Measurements from ENCODE around the gene EXD3.

The EXD3 gene

DNA sequence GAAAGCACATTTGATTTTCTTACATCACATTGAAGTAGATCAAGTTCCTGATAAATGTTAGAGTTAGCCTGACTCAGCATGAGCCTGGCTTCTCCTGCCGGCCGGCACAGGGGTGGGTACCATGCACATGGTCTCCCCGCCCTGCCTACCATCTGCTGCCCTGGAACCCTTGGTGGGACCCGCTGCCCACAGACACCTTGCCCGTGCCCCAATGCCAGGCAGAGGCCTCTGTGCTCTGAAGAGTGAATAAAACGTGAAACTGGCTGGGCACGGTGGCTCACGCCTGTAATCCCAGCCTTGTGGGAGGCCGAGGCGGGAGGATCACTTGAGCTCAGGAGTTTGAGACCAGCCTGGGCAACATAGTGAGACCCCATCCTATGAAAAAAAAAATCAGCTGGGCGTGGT, 17.3 kb downstream of the EXD3 start:
- in situ Hi-C loops (cut with HindIII; ENCODE audit: low pct_ligation_motif_present, low sequenced_read_pairs): no loop called here
- DNase-seq: no peak
- no peaks in the 10 kb centered on the region for H3K27me3 ChIP-seq (replicated peaks)
- H3K27ac ChIP-seq: no peak overlapping the region
- H3K4me3 ChIP-seq (ENCODE audit: low read depth, low read length): no peak overlapping the region
- H3K36me3 ChIP-seq (replicated peaks): no peaks in the 10 kb centered on the region
- TF ChIP-seq, protein P1, sequence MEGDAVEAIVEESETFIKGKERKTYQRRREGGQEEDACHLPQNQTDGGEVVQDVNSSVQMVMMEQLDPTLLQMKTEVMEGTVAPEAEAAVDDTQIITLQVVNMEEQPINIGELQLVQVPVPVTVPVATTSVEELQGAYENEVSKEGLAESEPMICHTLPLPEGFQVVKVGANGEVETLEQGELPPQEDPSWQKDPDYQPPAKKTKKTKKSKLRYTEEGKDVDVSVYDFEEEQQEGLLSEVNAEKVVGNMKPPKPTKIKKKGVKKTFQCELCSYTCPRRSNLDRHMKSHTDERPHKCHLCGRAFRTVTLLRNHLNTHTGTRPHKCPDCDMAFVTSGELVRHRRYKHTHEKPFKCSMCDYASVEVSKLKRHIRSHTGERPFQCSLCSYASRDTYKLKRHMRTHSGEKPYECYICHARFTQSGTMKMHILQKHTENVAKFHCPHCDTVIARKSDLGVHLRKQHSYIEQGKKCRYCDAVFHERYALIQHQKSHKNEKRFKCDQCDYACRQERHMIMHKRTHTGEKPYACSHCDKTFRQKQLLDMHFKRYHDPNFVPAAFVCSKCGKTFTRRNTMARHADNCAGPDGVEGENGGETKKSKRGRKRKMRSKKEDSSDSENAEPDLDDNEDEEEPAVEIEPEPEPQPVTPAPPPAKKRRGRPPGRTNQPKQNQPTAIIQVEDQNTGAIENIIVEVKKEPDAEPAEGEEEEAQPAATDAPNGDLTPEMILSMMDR (IDR thresholded peaks at IDR 0.05; ENCODE audit: low read depth, low read length, missing control alignments): no peak

DNA sequence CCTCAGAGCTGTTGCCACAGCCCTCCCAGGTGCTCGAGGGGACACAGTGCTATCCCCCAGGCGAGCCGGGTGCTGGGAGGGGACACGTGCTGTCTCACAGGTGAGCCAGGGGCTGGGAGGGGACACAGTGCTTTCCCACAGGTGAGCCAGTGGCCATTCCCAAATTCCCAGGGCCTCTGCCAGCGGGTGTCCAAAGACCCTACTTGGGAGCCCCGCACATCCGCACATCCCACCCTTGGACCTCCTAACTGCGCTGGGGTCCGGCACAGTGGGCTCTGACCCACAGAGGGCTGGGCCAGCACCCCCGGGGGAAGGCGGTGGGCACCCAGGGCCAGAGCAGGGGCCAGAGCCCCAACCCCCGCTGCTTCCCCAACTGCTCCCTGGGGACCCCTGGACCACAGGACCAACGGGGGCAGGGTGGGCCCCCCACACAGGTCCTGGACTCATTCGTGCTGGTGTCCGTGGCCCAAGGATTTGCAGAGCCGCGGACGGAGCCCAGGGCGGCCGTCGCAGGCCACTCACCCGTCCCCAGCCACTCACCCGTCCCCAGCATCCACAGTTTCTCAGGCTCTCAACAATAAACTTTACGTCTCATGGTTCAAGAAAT, 17.9 kb downstream of the EXD3 start:
- Histone ChIP-seq H3K27me3 (replicated peaks) (no peaks in the 10 kb centered on the region), H3K27ac (no peak overlapping the region), H3K36me3 (replicated peaks) (no peaks in the 10 kb centered on the region), H3K4me3 (ENCODE audit: low read depth, low read length) (no peak overlapping the region)
- in situ Hi-C loops (cut with HindIII; ENCODE audit: low pct_ligation_motif_present, low sequenced_read_pairs): no loop called here
- no peak for DNase-seq
- TF ChIP-seq, protein P1 (IDR thresholded peaks at IDR 0.05; ENCODE audit: low read depth, low read length, missing control alignments): no peak

DNA sequence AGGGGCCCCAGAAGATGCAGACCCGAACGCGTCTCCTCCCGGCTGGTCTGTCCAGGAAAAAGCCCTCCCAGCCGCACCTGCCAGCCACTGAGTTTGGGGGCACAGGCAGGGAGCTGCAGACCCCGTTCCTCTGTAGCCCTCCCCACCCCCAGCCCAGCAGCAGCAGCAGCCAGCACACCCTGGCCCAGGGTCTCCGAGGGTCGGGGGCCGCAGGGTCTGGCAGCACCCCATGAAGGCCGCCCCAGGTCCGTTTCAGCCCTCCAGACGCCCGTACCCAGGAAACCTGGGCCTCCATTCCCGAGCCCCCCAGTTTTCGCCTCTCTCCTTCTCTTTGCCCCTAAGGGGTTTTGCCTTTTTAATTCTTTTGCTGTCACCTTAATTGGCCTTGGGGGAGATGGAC, 19.7 kb downstream of the EXD3 start:
- DNase-seq: no peak
- in situ Hi-C loops (cut with HindIII; ENCODE audit: low pct_ligation_motif_present, low sequenced_read_pairs): no loop called here

DNA sequence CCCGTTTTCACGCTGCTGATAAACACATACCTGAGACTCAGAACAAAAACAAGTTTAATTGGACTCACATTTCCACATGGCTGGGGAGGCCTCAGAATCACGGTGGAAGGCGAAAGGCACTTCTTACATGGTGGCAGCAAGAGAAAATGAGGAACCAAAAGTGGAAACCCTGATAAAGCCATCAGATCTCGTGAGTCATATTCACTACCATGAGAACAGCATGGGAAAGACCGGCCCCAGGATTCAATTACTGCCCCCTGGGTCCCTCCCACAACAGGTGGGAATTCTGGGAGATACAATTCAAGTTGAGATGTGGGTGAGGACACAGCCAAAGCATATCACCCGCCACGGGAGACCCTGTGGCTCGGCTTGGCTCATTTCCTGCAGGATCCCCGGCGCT, 20.2 kb downstream of the EXD3 start:
- no peak for DNase-seq
- Histone ChIP-seq H3K27me3 (replicated peaks) (no peaks in the 10 kb centered on the region), H3K36me3 (replicated peaks) (no peaks in the 10 kb centered on the region), H3K27ac (no peak overlapping the region), H3K4me3 (ENCODE audit: low read depth, low read length) (no peak overlapping the region)
- in situ Hi-C loops (cut with HindIII; ENCODE audit: low pct_ligation_motif_present, low sequenced_read_pairs): no loop called here
- TF ChIP-seq, protein P1 (IDR thresholded peaks at IDR 0.05; ENCODE audit: low read depth, low read length, missing control alignments): no peak

More for the DNA sequence above, 19.7 kb downstream of the EXD3 start:
- Histone ChIP-seq H3K4me3 (ENCODE audit: low read depth, low read length) (no peak overlapping the region), H3K27ac (no peak overlapping the region), H3K36me3 (replicated peaks) (no peaks in the 10 kb centered on the region), H3K27me3 (replicated peaks) (no peaks in the 10 kb centered on the region)
- TF ChIP-seq, protein P1 (IDR thresholded peaks at IDR 0.05; ENCODE audit: low read depth, low read length, missing control alignments): no peak

DNA sequence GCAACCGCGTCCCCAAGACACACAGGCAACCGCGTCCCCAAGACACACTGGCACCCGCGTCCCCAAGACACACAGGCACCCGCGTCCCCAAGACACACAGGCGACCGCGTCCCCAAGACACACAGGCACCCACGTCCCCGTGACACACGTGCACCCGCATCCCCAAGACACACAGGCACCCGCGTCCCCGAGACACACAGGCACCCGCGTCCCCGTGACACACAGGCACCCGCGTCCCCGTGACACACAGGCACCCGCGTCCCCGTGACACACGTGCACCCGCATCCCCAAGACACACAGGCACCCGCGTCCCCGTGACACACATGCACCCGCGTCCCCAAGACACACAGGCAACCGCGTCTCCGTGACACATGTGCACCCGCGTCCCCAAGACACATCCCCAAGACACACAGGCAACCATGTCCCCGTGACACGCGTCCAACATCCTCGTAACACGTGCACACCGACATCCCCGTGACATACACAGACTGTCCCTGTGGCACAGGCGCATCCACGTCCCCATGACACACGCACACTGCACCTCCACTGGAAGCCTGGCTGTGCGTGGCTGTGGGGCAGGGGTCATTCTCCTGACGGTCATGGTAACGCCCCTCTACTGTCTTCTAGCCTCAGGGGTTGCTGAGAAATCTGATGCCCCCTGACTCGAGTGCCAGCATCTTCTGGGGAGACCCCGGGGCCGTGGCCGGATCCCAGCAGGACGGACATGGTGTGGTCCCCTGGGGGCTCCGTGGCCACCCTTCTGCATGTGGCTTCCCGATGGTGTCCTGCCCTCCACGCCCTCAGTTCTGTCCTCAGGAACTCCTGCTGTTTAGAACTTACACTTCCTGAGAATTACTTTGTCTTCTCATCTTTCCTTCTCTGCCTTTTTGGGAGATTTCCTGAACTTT, 24.1 kb downstream of the EXD3 start:
- H3K36me3 ChIP-seq (replicated peaks): no peaks in the 10 kb centered on the region
- no peak overlapping the region for H3K4me3 ChIP-seq (ENCODE audit: low read depth, low read length)
- no peak overlapping the region for H3K27ac ChIP-seq
- DNase-seq: no peak
- TF ChIP-seq, protein P1 (IDR thresholded peaks at IDR 0.05; ENCODE audit: low read depth, low read length, missing control alignments): no peak
- H3K27me3 ChIP-seq (replicated peaks): no peaks in the 10 kb centered on the region
- in situ Hi-C loops (cut with HindIII; ENCODE audit: low pct_ligation_motif_present, low sequenced_read_pairs): no loop called here

Measured in brain microvascular endothelial cell (primary cell).